SIG-M5 treated with dmso at 0.1 percent for 504 hours (cell line): ENCODE measurements around the gene HSD11B1.

ENCODE experiments used
- DNase-seq: peaks from one replicate; lab custom pipeline; 2025; ENCODE audit not compliant: unreplicated experiment; lab: John Stamatoyannopoulos, UW

Gene HSD11B1

GRCh38 chr1:209751627-209752231 is 47.1 kb downstream of the HSD11B1 start:
- no peak for DNase-seq

DNA sequence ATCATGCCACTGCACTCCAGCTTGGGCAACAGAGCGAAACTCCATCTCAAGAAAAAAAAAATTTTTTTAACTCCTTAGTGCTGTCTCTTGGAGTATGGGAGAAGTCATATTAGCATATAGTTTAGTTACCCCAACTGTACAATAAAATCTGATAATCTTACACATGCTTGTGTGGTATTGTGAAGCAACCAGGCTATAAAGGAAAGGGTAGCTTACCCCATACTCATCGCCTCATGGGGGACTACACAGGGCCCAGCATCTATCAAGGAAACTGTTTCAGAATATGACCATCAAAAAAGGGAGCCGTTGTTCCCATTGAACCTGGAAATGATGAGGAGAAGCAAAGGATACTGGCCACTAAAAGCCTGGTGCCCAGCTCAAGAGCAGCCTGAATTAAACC is 48.2 kb downstream of the HSD11B1 start:
- no peak for DNase-seq

DNA sequence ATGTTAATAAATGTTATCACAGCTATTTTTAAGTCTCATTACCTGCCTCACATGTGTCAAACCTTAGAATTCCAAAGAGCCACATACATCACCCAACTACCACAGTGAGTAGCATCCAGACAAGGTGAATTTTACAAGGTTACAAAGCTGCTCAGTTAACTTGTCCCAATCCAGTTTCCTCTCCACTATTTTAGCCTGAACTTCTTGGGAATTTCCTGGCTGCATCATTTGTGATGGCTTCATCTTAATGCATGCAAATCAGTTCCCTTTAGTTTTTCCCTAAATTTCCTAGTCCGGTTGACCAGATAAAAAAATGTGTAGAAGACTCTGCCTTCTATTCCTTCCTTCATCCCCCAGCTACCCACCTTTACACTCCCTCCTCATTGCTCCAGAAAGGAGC is 50.6 kb downstream of the HSD11B1 start:
- DNase-seq = no peak

GRCh38 chr1:209755926-209756614 is 51.4 kb downstream of the HSD11B1 start, which contains the start of gene TRAF3IP3:
Gene TRAF3IP3, plus strand, starts transcription at chr1:209756053. Its CDS starts 3,987 bp downstream, at chr1:209760040.
- peak; percentile 99 for DNase-seq

- peak; percentile 80 for DNase-seq
Observed at GRCh38 chr1:209756615-209757445, 52.2 kb downstream of the HSD11B1 start.

DNA sequence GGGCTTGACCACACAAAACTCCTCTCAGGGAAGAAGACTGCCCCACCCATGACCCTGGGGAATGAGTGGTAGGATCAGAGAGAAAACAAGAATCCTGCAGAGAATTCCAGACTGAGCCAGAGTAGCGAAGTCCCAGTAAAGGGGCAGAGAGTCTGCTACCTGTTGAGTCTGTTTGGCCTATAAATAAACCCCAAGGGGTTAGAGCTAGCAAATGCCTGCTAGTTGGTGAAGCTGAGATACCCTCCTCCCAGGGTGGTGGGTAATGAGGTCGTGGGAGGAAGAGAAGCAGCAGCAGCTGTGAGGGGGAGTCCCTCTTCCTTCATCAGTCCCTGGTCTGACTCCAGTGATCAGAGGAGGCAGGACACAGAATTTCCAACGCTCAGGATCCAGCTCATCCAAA is 53.8 kb downstream of the HSD11B1 start:
- no peak for DNase-seq

- DNase-seq = no peak
Observed at GRCh38 chr1:209759829-209760359, 55.2 kb downstream of the HSD11B1 start.

DNA sequence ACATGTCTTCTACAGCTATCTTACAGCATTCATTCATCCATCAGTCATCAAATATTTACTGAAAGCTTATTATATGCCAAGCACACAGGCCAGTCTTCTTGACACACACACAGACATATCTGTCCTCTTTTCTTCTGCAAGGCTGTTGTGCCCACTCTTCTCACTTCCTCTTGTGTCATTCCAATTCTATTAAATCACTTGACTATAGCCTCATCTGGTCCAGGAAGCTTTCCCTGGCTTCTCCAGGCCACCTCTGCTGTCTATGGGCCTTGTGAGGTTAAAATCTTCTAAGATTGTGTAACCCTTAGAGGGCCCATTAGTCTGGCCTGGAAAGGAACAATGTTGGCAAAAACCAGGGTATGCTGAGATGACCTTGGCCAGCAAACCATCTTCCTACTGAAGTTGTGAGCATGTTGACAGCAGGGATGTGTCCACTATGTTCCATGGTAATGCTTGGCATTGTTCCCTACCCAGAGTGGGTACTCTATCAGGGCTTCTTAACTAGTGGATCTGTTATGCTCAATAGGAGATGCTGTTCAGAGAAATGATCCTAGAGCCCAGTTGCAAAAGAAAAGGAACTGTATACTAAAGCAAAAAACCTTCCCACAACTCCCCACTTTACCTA is 56.5 kb downstream of the HSD11B1 start:
- no peak for DNase-seq

GRCh38 chr1:209766051-209766450 is 61.4 kb downstream of the HSD11B1 start:
- DNase-seq = peak; percentile 36

GRCh38 chr1:209767096-209767495 is 62.5 kb downstream of the HSD11B1 start:
- no peak for DNase-seq

DNA sequence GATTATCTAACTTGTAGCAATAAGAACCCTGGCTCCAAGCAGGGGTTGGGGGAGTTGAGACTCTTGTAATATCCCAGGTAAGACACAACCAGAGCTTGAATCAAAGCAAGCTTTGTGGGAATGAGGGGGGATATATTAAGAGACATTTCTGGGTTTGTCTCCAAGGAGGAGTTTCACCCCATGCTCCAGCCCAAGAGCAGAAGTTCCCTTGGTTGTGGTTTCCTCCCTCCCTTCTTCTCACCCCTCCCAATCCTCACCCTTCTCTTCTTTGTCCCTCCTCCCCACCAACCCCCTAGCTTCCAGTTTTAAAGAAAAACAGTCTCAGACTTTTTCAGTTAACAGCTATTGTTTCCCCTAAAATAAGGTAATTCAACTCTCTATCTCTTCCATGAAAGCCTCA is 63.1 kb downstream of the HSD11B1 start:
- DNase-seq = peak; percentile 88

GRCh38 chr1:209768354-209768774 is 63.7 kb downstream of the HSD11B1 start:
- DNase-seq = peak; percentile 96

- peak; percentile 96 for DNase-seq
Observed at GRCh38 chr1:209769171-209769904, 64.7 kb downstream of the HSD11B1 start.

- peak; percentile 70 for DNase-seq
Observed at GRCh38 chr1:209769971-209770370, 65.3 kb downstream of the HSD11B1 start.

- no peak for DNase-seq
Observed at GRCh38 chr1:209770636-209771415, 66.2 kb downstream of the HSD11B1 start.

- DNase-seq = no peak
Observed at GRCh38 chr1:209772126-209772525, 67.5 kb downstream of the HSD11B1 start.

DNA sequence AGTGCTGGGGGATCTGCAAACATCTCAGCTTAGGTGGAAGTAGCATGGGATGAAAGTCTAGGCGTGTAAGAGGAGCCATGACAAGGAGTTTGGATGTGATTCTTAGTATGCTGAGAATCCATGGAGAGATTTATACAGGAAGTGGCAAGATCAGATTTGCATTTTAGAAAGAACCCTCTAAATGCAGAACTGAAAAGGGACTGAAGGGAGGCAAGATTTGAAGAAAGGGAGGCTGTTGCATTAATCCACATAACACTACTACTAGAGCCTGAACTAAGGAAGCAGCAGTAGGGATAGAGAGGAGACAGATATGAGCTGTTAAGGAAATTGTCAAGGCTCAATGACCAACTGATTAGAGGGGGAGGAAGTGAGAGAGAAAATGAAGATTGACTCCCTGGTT is 69.9 kb downstream of the HSD11B1 start:
- DNase-seq = peak; percentile 11

GRCh38 chr1:209775678-209776077 is 71.0 kb downstream of the HSD11B1 start:
- no peak for DNase-seq

- no peak for DNase-seq
Observed at GRCh38 chr1:209777587-209777986, 72.9 kb downstream of the HSD11B1 start.

- no peak for DNase-seq
Observed at GRCh38 chr1:209778102-209778501, 73.5 kb downstream of the HSD11B1 start.
